COLO668 (cell line): ENCODE results near the gene MAGI3.
"Not testable (repeated sequence)": the region's sequence is repeated elsewhere in the genome, so short reads cannot be mapped to it uniquely, and the experiment has no call there.

ENCODE experiments used
- DNase-seq: peaks from one replicate; lab custom pipeline; 2025; ENCODE audit not compliant: unreplicated experiment; lab: John Stamatoyannopoulos, UW

MAGI3 gene

DNA sequence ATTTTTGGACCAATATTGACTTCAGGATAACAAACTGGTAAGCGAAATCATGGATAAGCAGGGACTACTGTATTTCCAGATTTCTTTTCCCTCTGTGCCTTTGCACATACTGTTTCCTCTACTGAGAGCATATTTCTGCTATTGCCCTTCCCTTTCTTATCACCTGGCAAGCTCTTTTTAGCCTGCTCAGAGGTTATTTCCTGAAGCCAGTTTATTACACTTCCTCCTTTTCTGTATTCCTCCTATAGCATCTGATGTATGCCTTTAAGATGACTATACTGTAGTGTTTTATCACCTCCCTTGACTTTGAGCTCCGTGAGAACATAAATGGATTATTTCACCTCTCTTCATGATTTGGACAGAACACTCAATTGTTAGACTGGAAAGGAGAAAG lies 49.0 kb downstream of the MAGI3 start:
- no peak for DNase-seq

DNA sequence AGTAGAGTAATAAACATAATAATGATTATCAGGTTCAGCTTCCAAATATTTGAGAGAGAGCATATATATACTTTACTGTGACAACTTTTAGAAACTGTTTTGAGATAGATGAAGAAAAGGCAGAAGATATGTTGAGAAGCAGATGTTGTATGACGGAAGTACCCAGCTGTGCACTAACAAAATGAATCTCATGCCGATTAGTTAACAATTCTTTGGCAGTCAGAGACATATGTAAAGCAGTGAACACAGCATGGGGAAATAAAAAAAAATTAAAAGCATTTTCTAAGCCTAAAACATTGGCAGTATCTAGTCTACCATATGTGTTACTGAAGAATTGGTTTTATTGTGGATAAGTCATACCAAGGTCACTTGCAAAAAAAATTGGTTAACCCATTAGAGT lies 51.8 kb downstream of the MAGI3 start:
- no peak for DNase-seq

DNA sequence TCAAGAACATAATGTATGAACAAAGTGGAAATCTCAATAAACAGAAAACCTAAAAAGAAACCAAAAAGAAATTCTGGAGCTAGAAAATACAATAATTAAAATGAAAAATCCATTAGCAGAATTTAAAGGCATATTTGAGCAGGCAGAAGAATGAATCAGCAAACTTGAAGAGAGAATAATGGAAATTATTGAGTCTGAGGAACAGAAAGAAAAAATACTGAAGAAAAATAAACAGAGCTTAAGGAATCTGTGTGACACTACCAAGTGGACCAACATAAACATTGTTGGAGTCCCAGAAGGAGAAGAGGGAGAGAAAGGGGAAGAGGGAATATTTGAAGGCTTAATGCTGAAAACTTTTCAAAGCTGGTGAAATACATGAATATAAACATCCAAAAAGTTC lies 54.5 kb downstream of the MAGI3 start:
- DNase-seq: no peak

DNA sequence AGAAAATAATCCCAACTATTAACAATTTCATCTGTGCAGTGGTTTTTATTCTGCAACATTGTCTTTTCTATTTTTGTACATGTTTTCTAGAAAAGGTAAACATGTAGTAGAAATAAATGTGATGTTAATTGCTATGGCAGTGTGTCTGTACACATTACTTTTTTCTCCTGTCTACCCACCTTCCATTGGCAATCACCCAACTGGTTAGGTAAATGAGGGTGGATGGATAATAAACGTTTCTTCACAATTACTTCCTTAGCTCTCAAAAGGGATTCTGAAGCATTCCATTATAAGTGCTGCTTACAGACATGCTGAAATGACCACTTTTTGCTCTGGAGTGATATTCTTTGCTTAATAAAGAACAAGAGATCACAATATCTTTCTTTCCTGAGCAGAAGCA lies 61.4 kb downstream of the MAGI3 start:
- no peak for DNase-seq

DNA sequence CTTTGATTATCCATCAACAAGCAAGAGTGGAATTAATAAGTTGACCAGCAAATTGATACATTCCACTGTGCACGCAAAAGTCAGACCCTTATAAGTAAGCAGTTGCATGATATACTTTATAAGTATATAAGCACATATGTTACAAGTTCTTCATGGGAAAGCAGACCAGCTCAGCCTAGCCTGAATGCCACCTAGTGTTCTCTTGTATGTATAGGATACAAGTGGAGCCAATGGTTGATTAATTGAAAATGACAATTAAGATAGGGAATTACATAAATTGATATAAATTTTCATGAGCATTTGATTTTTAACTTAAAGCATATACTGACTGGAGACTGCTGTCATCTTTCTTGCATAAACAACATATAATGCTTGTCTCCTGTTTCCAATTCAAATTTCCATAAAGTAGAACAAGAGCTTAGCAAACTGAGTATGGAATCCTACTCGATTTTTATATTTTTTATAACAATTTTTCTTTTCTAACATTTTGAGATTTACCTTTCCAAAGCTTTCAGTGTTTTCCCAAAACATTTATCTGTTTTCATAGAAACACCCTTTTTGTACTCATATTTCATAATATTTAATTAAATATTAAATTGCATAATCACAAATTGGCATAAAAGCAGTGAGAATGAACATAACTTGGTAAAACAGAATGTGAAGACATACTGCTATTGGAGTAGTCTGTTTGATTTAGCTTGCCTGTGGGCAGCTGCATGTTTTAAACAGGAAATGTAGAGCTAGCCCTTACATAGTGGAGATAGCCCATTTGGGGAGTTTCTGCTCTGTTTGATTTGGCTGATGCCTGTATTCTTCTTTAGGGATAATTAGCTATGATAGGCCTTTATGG lies 62.8 kb downstream of the MAGI3 start:
- peak; percentile 9 for DNase-seq

DNA sequence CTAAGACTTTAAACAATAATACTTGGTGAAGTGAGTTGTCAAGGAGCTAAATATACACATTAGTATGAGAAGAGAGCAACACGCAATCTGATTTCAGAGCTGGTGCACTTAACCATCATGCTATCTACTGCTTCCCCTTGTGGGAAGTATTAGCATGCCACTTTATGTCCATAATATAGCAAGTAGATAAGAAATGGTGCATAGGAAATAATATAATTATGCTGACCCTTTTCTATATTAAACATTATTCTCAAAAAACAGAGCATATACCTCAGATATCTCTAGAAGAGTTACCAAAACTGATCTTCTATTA lies 63.4 kb downstream of the MAGI3 start:
- DNase-seq: no peak

DNA sequence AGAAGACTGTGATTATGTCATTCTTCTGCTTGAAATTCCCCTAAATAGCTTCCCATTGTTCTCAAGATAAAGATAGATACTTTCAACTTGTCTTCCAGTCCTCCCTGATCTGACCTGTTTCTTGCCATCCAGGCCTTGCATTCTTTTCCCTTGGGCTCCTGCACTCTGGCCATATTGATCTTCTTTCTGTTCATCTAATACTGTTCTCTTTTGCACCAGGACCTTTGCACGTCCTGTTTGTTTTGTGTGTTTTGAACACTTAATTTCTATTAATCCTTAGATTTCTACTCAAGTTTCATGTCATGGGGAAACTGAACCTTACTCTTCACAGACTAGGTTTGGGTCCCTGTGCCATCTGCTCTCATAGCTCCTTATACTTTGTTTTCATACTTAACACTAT lies 65.1 kb downstream of the MAGI3 start:
- no peak for DNase-seq

DNA sequence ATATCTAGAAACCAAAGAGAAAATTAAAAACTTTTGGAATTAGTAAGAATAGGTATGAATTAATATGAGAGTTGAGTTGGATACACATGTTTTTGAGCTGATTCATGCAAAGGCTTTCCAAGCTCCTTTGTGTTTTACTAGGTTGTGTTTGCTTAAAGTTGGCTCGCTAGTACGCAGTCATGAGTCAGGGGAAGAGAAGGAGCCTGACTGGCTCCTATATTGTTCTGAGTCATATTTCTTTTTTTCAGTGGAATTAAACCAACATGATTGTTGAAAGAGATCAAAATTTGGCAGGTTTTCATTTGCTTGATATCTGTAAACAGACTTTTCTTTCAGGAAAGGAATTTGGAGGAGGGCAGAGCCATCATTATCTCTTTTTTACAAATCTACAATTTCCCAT lies 66.7 kb downstream of the MAGI3 start:
- DNase-seq: no peak

DNA sequence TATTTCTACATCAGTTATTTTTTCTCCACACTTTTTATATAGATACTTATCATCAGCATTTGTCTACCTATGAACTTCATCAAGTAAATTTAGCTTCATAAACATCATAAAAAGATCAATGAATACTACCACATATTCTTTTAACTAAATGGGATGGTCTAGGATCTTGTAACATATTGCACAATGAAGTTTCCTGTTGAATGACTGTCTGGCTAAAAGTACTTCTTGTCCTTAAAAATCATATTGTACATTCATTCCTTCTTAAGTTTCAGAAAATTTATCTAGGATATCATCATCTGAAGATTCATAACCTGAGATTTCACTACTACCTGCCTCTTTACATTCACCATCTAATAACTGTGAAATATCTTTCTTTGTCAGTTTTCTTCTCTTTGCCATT lies 69.0 kb downstream of the MAGI3 start:
- DNase-seq: no peak

DNA sequence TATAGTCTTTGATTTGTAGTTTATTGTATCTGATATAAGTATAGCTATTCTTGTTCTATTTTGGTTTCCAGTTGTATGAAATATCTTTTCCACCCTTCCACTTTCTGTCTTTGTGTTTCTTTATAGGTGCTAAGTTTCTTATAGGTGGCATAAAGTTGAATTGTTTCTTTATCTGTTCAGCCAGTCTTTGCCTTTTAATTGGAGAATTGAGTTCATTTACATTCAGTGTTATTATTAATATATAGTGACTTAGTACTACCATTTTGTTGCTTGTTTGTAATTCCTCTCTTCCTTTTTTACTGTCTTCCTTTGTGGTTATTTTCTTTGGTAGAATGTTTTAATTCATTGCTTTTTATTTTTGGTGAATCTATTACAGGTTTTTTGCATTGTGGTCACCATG lies 77.7 kb downstream of the MAGI3 start:
- DNase-seq: no peak

DNA sequence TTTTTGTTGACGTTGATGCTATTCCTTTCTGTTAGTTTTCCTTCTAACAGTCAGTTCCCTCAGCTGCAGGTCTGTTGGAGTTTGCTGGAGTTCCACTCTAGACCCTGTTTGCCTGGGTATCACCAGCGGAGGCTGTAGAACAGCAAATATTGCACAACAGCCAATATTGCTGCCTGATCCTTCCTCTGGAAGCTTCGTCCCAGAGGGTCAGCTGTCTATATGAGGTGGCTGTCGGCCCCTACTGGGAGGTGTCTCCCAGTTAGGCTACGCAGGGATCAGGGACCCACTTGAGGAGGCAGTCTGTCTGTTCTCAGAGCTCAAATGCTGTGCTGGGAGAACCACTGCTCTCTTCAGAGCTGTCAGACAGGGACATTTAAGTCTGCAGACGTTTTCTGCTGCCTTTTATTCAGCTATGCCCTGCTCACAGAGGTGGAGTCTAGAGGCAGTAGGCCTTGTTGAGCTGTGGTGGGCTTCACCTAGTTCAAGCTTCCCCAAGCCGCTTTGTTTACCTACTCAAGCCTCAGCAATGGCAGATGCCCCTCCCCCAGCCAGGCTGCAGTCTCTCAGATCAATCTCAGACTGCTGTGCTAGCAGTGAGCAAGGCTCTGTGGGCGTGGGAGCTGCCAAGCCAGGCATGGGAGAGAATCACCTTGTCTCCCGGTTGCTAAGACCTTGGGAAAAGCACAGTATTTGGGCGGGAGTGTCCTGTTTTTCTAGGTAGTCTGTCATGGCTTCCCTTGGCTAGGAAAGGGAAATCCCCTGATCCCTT lies 88.3 kb downstream of the MAGI3 start:
- not testable (repeated sequence) for DNase-seq

DNA sequence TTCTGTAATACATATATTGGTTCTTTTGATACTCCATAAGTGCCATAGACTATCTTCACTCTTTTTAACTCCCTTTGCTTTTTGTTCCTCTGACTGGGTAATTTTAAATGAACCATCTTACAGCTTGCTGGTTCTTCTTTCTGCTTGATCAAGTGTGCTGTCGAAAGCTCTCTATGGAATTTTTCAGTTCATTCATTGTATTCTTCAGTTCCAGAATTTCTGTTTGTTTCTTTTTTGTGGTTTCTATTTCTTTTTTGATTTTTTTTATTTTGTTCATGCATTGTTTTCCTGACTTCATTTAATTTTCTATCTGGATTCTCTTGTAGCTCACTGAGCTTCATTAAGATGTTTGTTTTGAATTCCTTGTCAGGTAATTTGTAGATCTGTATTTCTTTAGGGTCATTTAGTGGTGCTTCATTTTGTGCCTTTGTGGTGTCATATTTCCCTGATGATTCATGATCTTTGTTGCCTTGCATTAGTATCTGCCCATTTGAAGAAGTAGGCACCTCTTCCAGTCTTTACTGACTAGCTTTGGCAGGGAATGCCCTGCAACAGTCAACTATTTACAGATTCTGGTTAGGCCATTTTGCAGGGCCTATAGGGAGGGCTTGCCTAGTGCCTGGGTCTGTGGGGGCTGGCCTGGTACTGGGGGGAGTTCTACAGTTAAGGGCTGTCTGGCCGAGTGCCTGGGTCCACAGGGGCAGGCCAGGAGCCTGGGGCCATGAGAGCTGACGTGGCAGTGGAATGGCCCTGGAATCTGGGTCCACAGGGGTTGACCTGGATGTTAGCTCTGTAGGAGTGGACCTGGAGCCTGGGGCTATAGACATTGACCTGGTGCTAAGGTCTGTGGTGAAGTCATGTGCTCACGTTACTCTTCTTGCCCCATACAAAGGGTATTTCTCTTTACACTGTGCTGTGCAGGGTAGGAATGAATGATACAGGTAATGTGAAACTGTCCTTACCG lies 89.7 kb downstream of the MAGI3 start:
- no peak for DNase-seq

DNA sequence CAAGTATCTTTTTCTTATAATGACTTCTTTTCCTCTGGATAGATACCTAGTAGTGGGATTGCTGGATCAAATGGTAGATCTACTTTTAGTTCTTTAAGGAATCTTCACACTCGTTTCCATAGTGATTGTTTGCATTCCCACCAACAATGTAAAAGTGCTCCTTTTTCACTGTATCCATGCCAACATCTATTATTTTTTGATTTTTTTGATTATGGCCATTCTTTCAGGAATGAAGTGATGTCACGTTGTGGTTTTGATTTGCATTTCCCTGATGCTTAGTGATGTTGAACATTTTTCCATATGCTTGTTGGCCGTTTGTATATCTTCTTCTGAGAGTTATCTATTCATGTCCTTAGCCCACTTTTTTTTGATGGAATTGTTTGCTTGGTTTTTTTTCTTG lies 94.8 kb downstream of the MAGI3 start:
- DNase-seq: not testable (repeated sequence)

DNA sequence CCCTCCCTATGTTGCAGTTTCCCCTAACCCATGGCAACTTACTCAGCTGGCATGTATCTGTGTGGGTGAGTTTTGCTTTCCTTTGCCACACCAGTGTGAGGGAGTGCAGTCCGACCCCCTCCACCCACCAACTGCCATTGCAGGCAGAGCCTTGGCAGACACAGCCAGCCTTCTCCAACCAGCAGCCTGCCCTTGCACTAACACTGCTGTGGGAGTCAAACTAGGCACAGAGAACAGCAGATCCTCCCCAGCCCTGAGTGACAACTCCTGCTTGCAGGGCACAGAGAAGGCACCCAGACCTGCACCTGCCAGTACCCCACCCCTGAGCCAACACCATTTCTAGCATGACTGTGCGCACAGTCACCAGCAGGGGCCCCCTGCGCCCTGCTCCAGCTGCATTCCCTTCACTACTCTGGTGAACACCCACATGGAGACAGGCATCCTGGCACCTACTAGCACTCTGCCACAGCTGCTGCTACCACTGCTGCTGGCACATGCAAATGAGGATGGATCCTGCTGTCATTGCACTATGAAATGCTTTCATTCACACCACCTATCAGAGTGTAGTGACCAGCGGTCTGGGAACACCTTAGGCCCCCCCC lies 98.4 kb downstream of the MAGI3 start:
- DNase-seq: no peak

DNA sequence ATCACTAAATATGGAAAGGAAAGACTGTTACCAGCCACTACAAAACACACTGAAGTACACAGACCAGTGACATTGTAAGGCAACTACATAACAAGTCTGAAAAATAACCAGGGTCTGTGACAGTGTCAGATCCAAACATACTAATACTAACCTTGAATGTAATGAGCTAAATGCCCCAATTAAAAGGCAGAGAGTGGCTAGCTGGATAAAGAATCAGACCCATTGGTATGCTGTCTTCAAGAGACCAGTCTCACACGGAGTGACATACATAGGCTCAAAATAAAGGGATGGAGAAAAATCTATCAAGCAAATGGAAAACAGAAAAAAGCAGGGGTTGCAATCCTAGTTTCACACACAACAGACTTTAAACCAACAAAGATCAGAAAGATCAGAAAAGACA lies 100.1 kb downstream of the MAGI3 start:
- DNase-seq: no peak

DNA sequence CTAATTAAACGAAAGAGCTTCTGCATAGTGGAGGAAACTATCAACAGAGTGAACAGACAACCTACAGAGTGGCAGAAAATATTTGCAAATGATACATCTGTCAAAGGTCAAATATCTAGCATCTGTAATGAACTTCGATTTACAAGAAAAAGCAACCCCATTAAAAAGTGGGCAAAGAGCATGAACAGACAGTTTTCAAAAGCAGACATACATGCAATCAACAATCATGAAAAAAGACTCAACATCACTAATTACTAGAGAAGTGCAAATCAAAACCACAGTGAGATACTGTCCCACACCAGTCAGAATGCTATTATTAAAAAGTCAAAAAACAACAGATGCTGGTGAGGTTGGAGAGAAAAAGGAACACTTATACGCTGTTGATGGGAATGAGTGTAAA lies 103.2 kb downstream of the MAGI3 start:
- no peak for DNase-seq

DNA sequence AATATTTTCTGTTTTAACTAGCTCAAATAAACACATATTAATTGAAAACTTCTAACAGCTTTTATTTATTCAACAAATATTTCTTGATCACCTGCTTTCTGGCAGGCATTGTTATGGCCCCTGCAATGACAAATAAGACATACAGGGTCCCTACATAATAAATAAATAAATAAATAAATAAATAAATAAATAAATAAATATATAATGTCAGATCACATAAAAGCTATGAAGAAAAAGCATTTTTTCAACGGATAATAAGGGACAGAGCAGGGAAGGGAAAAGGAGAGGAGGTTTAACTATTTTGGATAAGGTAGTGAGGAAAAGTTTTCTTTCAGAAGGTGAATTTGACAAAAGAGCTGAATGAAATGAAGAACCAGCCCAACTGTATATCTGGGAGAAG lies 115.0 kb downstream of the MAGI3 start:
- no peak for DNase-seq

DNA sequence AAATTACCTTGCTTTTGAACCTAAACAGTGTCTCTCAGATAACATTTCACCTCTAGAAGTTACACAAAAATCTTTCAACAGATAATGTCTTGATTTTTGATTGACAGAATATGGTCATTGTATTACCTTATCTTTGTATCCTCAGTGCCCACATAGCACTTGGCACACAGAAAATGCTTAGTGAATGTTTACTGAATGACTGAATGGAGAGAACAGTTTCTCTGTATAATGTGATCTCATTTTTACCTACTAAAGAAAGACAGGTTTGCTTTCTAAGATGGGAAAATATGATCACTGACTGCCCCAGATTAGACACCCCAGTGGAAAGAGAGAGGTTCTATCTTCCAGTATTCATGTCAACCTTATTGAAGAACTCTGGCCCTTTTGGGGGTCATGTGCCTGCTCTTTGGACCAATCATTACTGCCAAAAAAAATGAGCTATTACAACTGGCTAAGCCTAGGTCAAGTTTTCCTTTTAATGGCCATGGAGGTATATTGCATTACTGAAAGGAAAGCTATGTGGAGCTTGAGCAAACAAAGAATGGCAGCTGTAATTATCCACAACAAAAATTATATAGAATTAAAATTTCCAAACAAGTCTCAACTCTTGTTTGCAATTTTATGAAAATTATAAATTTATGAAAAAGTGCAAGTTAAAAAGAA lies 117.4 kb downstream of the MAGI3 start:
- DNase-seq: no peak

DNA sequence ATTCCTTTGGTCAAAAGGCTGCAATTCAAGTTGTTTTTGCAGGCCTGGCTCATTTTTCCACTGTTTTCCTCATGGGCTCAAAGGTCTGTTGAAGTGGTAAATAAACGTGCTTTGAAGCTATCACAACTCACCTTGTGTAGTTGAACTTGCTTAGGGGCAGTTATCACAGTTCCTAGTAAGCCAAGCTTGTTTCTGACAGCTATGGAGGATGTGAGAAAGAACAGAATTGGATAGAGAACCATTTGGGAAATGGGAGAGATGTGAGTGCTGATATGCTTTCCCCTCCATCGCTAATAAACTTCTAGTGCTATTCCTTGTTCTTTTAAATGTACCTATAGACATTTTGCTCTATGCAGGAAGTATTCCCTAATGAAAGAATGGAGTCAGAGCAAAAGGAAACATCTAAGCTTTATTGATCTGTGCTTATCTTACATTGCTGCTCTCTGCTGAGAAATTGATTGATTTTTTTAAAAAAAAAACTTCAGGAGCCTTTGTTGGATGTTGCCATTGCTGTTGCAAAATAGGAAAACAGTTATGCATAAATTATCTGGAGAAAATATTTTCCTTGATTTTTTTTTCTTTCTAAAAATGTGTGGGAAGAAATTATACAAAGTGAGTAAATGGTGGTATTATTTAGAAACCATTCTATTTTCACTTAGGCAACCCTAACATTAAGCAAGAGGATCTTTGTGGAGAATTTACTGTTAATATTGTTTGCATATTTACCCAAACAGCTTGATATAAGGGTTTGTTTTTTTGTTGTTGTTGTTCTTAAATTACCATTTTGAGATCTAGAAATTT lies 118.2 kb downstream of the MAGI3 start:
- no peak for DNase-seq

DNA sequence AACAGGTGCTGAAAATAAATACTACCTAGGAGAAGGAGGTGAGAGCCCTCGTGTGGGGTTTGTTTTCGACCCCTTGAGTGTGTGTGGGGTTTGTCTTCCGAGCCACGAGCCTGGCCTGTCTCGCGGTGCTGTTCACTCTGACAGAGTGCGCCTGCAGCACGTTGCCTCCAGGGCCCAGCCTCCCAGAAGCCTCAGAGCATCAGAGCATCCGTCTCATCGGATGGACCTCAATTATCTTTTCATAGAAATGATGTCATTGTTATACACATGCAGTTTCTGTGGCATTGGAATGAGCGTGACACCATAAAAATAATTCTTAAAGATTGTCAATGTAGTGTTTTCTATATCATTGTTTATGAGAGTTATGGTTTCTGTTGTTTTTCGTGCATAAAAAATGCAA lies 119.5 kb downstream of the MAGI3 start:
- not testable (repeated sequence) for DNase-seq
